ENCODE results near the gene EMC6. TPM values are rescaled to one million over a fixed set of nuclear protein-coding genes. Genes with fewer than 3 reads are reported as not detected.
A peak's percentile ranks its signal among the peaks of the same experiment; 100 is the strongest.

The EMC6 gene
- total RNA-seq, 1 experiment from 2014 or later = 72.2 TPM

GRCh38 chr17:3656353-3656752, 12.3 kb upstream of the EMC6 start:
- no peaks in the 10 kb centered on the region for H3K9me3 ChIP-seq (ENCODE audit: control insufficient read depth, low read depth, low read length)
- no peak overlapping the region for H2BK5ac ChIP-seq (ENCODE audit: insufficient read length, low read length)
- no peak overlapping the region for H3K4me2 ChIP-seq (ENCODE audit: insufficient read depth, insufficient read length, low read length)
- no peaks in the 10 kb centered on the region for H3K27me3 ChIP-seq (ENCODE audit: insufficient read depth, low read length)
- peaks cover 8 to 12% of the 10 kb centered on the region in 2 experiments for H3K4me1 Mint-ChIP-seq
- no peaks in the 10 kb centered on the region for H3K9me3 Mint-ChIP-seq
- H3K4me1 ChIP-seq (ENCODE audit: insufficient read depth, low read length) = no peaks in the 10 kb centered on the region
- no peak overlapping the region for H2BK120ac ChIP-seq (ENCODE audit: low read depth, low read length, poor library complexity, severe bottlenecking)
- no peak for TF ChIP-seq CTCF (conservative IDR thresholded peaks at IDR 0.05)
- WGBS (ENCODE audit: extremely low coverage, insufficient read length, low lambda C conversion rate) = no CpG with 5 or more reads among the region's 16 CpGs
- no peaks in the 10 kb centered on the region for H3K79me1 ChIP-seq (ENCODE audit: insufficient read depth, low read depth, low read length, poor library complexity, severe bottlenecking)
- H3K23ac ChIP-seq (ENCODE audit: insufficient read length, low read depth, low read length) = no peak overlapping the region
- H4K8ac ChIP-seq (replicated peaks; ENCODE audit: insufficient read length, low read depth, low read length) = no peak overlapping the region
- H2AK5ac ChIP-seq (ENCODE audit: insufficient read length, low read length) = no peak overlapping the region
- no peak overlapping the region for H3T11ph ChIP-seq (ENCODE audit: low read length)
- H3K14ac ChIP-seq (ENCODE audit: insufficient read depth, low read length) = no peak overlapping the region
- H2BK20ac ChIP-seq (ENCODE audit: low read depth, low read length, poor library complexity, severe bottlenecking) = no peak overlapping the region
- DNase-seq = no peak
- no peak overlapping the region for H3K4ac ChIP-seq (ENCODE audit: low read depth, low read length)
- H4K20me1 ChIP-seq (ENCODE audit: control insufficient read depth, insufficient read depth, insufficient read length) = no peaks in the 10 kb centered on the region
- peak overlapping the region in 1 of 2 experiments; percentile 29; a peak in 1 of 5 replicates for H3K4me3 Mint-ChIP-seq
- no peak overlapping the region for H3K18ac ChIP-seq (ENCODE audit: insufficient read length, low read depth, low read length)
- no peak overlapping the region for H4K91ac ChIP-seq (ENCODE audit: insufficient read length, low read depth, low read length)
- no peak overlapping the region for H2BK15ac ChIP-seq (ENCODE audit: low read depth, low read length)
- H4K5ac ChIP-seq (ENCODE audit: insufficient read length, low read depth, low read length) = no peak overlapping the region
- no peak overlapping the region for H3K56ac ChIP-seq (ENCODE audit: insufficient read length, low read depth, low read length)
- H2AFZ ChIP-seq (ENCODE audit: low read length) = no peak overlapping the region
- no peaks in the 10 kb centered on the region for H3K23me2 ChIP-seq (ENCODE audit: insufficient read length, low read depth, low read length, poor library complexity, severe bottlenecking)
- no peak overlapping the region for H3K27ac ChIP-seq (ENCODE audit: insufficient read length, low read depth, low read length)
- H3K27ac Mint-ChIP-seq = peak overlapping the region in 1 of 3 experiments; percentile 85; a peak in 1 of 7 replicates
- H3K79me2 ChIP-seq (ENCODE audit: insufficient read depth, low read length) = no peaks in the 10 kb centered on the region
- no peak overlapping the region for H3K9ac ChIP-seq (ENCODE audit: extremely low read depth, insufficient read length, low read length)
- H2BK12ac ChIP-seq (ENCODE audit: insufficient read length, low read depth, low read length) = no peak overlapping the region
- H3K27me3 Mint-ChIP-seq (ENCODE audit: low read depth) = no peaks in the 10 kb centered on the region
- H3K36me3 Mint-ChIP-seq (ENCODE audit: insufficient read depth in 1 of 3, low read depth in 3 of 3) = peaks cover 0 to 14% (median 0%) of the 10 kb centered on the region in 3 experiments; a peak in 4 of 7 replicates
